ENCODE measurements around the gene TBC1D20. TPM values are rescaled to one million over a fixed set of nuclear protein-coding genes. Genes with fewer than 3 reads are reported as not detected.

TBC1D20 gene
- total RNA-seq, 4 donors from 2014 or later = 34.9 to 47.7 (median 41.7) TPM

DNA sequence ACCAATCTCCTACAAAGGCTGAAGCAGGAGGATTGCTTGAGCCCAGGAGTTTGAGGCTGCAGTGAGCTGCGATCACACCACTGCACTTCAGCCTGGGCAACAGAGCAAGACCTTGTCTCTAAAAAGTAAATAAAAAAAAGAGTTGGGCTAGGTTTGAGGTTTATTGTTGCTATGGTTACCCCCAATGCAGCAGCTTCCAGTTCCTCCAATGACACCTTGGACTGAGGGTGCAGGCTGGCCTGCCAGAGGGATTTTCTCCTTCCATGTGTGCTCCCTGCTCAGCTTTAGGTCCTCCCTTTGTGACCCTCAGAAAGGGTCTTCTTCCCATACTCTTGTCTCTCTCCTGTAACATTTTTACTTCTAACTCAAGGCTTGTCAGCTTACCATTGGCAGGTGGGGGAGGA, 10.6 kb upstream of the TBC1D20 start:
- no peak overlapping the region for H3K27ac ChIP-seq (replicated peaks in 1 of 4)
- H3K36me3 ChIP-seq = peaks cover 0 to 10% (median 4%) of the 10 kb centered on the region in 4 donors
- WGBS = 93% methylated on average over 1 of the region's 1 CpG
- intact Hi-C loops (cut with DNase I) = no loop called here
- DNase-seq (ENCODE audit: extremely low spot score) = no peak
- no peaks in the 10 kb centered on the region for H3K9me3 ChIP-seq
- no peak overlapping the region for H3K4me3 ChIP-seq
- TF ChIP-seq CTCF (IDR thresholded peaks at IDR 0.05) = no peak
- no peak for TF ChIP-seq EP300 (IDR thresholded peaks at IDR 0.05)
- no peak for TF ChIP-seq POLR2AphosphoS5 (IDR thresholded peaks at IDR 0.05)
- TF ChIP-seq POLR2A (IDR thresholded peaks at IDR 0.05; ENCODE audit: low read depth) = no peak
- H3K4me1 ChIP-seq = peaks cover 0 to 7% (median 3%) of the 10 kb centered on the region in 4 donors
- H3K27me3 ChIP-seq = peaks cover 0 to 9% (median 0%) of the 10 kb centered on the region in 4 donors

GRCh38 chr20:472137-472846, 10.0 kb upstream of the TBC1D20 start:
- no peak overlapping the region for H3K27ac ChIP-seq (replicated peaks in 1 of 4)
- 90% methylated on average over 9 of the region's 9 CpGs for WGBS
- intact Hi-C loops (cut with DNase I) = no loop called here
- H3K4me3 ChIP-seq = no peak overlapping the region
- H3K9me3 ChIP-seq = no peaks in the 10 kb centered on the region
- no peak for DNase-seq (ENCODE audit: extremely low spot score)
- H3K36me3 ChIP-seq = peaks cover 0 to 6% (median under 1%) of the 10 kb centered on the region in 4 donors
- peaks cover 0 to 14% (median 0%) of the 10 kb centered on the region in 4 donors for H3K27me3 ChIP-seq
- TF ChIP-seq CTCF (IDR thresholded peaks at IDR 0.05) (no peak), EP300 (IDR thresholded peaks at IDR 0.05) (no peak), POLR2A (IDR thresholded peaks at IDR 0.05; ENCODE audit: low read depth) (no peak), POLR2AphosphoS5 (IDR thresholded peaks at IDR 0.05) (no peak)
- H3K4me1 ChIP-seq = peaks cover 0 to 7% (median 3%) of the 10 kb centered on the region in 4 donors

- Histone ChIP-seq H3K27ac (replicated peaks in 1 of 4) (no peak overlapping the region), H3K27me3 (peaks cover 0 to 14% (median 0%) of the 10 kb centered on the region in 4 donors), H3K4me1 (no peaks in the 10 kb centered on the region), H3K4me3 (no peak overlapping the region), H3K36me3 (no peaks in the 10 kb centered on the region), H3K9me3 (no peaks in the 10 kb centered on the region)
- WGBS = 84% methylated on average over 8 of the region's 8 CpGs
- intact Hi-C loops (cut with DNase I) = no loop called here
- no peak for DNase-seq (ENCODE audit: extremely low spot score)
- TF ChIP-seq EP300 (IDR thresholded peaks at IDR 0.05) (no peak), POLR2AphosphoS5 (IDR thresholded peaks at IDR 0.05) (no peak), CTCF (IDR thresholded peaks at IDR 0.05) (no peak), POLR2A (IDR thresholded peaks at IDR 0.05; ENCODE audit: low read depth) (no peak)
These were observed 7.6 kb upstream of the TBC1D20 start for GRCh38 chr20:469746-470490.

DNA sequence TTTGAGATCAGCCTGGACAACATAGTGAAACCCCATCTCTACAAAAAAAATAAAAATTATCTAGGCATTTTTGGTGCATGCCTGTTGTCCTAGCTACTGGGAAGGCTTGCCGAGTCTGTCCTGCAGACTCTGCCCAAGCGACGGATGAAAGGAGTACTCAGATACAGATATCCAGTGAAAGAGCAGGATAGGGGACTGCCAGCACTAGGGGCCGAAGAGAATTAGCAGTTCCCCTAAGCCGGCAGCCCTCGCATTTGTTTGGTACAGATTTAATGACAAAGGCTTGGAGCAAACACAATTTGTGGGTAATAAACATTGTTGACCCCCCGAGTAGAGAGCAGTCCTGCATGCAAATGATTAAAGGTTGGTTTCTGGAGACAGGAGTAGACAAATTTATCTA, 5.4 kb upstream of the TBC1D20 start:
- H3K27me3 ChIP-seq = peaks cover 0 to 14% (median 0%) of the 10 kb centered on the region in 4 donors
- H3K4me1 ChIP-seq = peaks cover 0 to 5% (median 4%) of the 10 kb centered on the region in 4 donors
- H3K9me3 ChIP-seq = no peaks in the 10 kb centered on the region
- H3K4me3 ChIP-seq = no peak overlapping the region
- DNase-seq (ENCODE audit: extremely low spot score) = no peak
- no peak overlapping the region for H3K27ac ChIP-seq (replicated peaks in 1 of 4)
- no peaks in the 10 kb centered on the region for H3K36me3 ChIP-seq
- intact Hi-C loops (cut with DNase I) = no loop called here
- TF ChIP-seq EP300 (IDR thresholded peaks at IDR 0.05) (no peak), POLR2A (IDR thresholded peaks at IDR 0.05; ENCODE audit: low read depth) (no peak), POLR2AphosphoS5 (IDR thresholded peaks at IDR 0.05) (no peak), CTCF (IDR thresholded peaks at IDR 0.05) (no peak)
- 95% methylated on average over 7 of the region's 7 CpGs for WGBS
